ENCODE measurements around the gene PARP12.

The PARP12 gene

GRCh38 chr7:140057143-140057535 lies 5.6 kb downstream of the PARP12 start:
- TF ChIP-seq SIN3A (IDR thresholded peaks at IDR 0.05; ENCODE audit: borderline replicate concordance, insufficient read depth, low read length) = no peak
- no peak for TF ChIP-seq REST (IDR thresholded peaks at IDR 0.05; ENCODE audit: insufficient read depth in 1 of 2, low read depth in 2 of 2, low read length in 2 of 2)
- no peak for TF ChIP-seq FOXP2 (optimal IDR thresholded peaks at IDR 0.05; ENCODE audit: borderline replicate concordance, extremely low read depth, extremely low read length, insufficient read depth)
- TF ChIP-seq POLR2AphosphoS5 (IDR thresholded peaks at IDR 0.05; ENCODE audit: low read depth, low read length) = no peak
- no peak for TF ChIP-seq TAF1 (IDR thresholded peaks at IDR 0.05; ENCODE audit: borderline replicate concordance, insufficient read depth, low read length)

GRCh38 chr7:140056431-140057142 lies 6.2 kb downstream of the PARP12 start:
- TF ChIP-seq POLR2AphosphoS5 (IDR thresholded peaks at IDR 0.05; ENCODE audit: low read depth, low read length) = no peak
- no peak for TF ChIP-seq TAF1 (IDR thresholded peaks at IDR 0.05; ENCODE audit: borderline replicate concordance, insufficient read depth, low read length)
- TF ChIP-seq REST (IDR thresholded peaks at IDR 0.05; ENCODE audit: insufficient read depth in 1 of 2, low read depth in 2 of 2, low read length in 2 of 2) = no peak
- TF ChIP-seq FOXP2 (optimal IDR thresholded peaks at IDR 0.05; ENCODE audit: borderline replicate concordance, extremely low read depth, extremely low read length, insufficient read depth) = no peak
- no peak for TF ChIP-seq SIN3A (IDR thresholded peaks at IDR 0.05; ENCODE audit: borderline replicate concordance, insufficient read depth, low read length)

- no peak for TF ChIP-seq REST (IDR thresholded peaks at IDR 0.05; ENCODE audit: insufficient read depth in 1 of 2, low read depth in 2 of 2, low read length in 2 of 2)
Observed at GRCh38 chr7:140055833-140056232, 6.9 kb downstream of the PARP12 start.

DNA sequence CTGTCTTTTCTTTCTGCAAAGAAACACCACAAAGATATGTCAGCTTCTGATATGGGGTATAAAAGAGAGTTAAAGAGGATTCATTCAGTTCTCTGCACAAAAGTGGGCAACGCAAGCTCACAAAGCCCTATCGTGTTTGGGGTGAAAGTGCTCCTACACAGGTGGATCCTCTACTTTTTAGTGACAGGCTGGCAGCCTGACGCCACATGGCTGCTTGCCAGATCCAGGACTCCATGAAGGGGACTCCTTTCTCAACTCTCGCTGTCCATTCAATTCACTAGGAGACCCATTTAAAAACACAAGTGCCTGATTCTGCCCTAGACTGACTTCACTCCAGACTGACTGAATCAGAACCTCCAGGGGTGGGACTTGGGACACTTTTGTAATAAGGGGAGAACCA lies 8.0 kb downstream of the PARP12 start:
- TF ChIP-seq SIN3A (IDR thresholded peaks at IDR 0.05; ENCODE audit: borderline replicate concordance, insufficient read depth, low read length) (no peak), FOXP2 (optimal IDR thresholded peaks at IDR 0.05; ENCODE audit: borderline replicate concordance, extremely low read depth, extremely low read length, insufficient read depth) (no peak), POLR2AphosphoS5 (IDR thresholded peaks at IDR 0.05; ENCODE audit: low read depth, low read length) (no peak), REST (IDR thresholded peaks at IDR 0.05; ENCODE audit: insufficient read depth in 1 of 2, low read depth in 2 of 2, low read length in 2 of 2) (no peak), TAF1 (IDR thresholded peaks at IDR 0.05; ENCODE audit: borderline replicate concordance, insufficient read depth, low read length) (no peak)

Data from PFSK-1 (cell line).